HepG2 (cell line): Measurements from ENCODE around the gene FGD4. TPM values are rescaled to one million over a fixed set of nuclear protein-coding genes. Genes with fewer than 3 reads are reported as not detected.

Experiments
- E2F5 ChIP-seq: sonication (generic); formaldehyde crosslinking; conservative IDR thresholded peaks from 2 replicates; pipeline ENCODE4 v1.4.0; 2020; ENCODE audit warnings: missing genetic modification reagents
- HNF4G ChIP-seq, 2 experiments: sonication (generic) in 1 of 2; formaldehyde crosslinking in 1 of 2; IDR thresholded peaks; 2 replicates each; pipeline versions ENCODE4 v1.4.0 to v1.6.1; 2011 to 2020; ENCODE audit warnings: borderline replicate concordance in 2 of 2, low read depth in 2 of 2, mild to moderate bottlenecking in 2 of 2, low read length in 1 of 2, missing genetic modification reagents in 1 of 2, moderate library complexity in 1 of 2
- HOXA5 ChIP-seq: sonication (generic); formaldehyde crosslinking; IDR thresholded peaks from 2 replicates; pipeline ENCODE4 v1.4.0; 2020; ENCODE audit warnings: missing genetic modification reagents
- MED13 ChIP-seq: sonication (generic); formaldehyde crosslinking; IDR thresholded peaks from 2 replicates; pipeline ENCODE4 v1.5.0; 2020; ENCODE audit warnings: missing genetic modification reagents
- MEIS2 ChIP-seq: sonication (generic); formaldehyde crosslinking; IDR thresholded peaks from 2 replicates; pipeline ENCODE4 v1.9.0; 2021; ENCODE audit warnings: mild to moderate bottlenecking, missing genetic modification reagents
- NFRKB ChIP-seq: fragments of 450-650 bp; IDR thresholded peaks from 2 replicates; pipeline ENCODE4 v1.6.1; 2017
- PBX3 ChIP-seq: sonication (generic); formaldehyde crosslinking; IDR thresholded peaks from 2 replicates; pipeline ENCODE4 v1.8.1; 2023; ENCODE audit warnings: missing genetic modification reagents, inconsistent platforms, borderline replicate concordance
- PRMT3 ChIP-seq: sonication (generic); formaldehyde crosslinking; IDR thresholded peaks from 2 replicates; pipeline ENCODE4 v1.8.1; 2022; ENCODE audit warnings: low read depth, mild to moderate bottlenecking, moderate library complexity, missing genetic modification reagents, borderline replicate concordance
- TP53 ChIP-seq: sonication (generic); formaldehyde crosslinking; conservative IDR thresholded peaks from 2 replicates; pipeline ENCODE4 v1.4.0; 2020; ENCODE audit warnings: missing genetic modification reagents
- ZBTB14 ChIP-seq: sonication (generic); formaldehyde crosslinking; IDR thresholded peaks from 2 replicates; pipeline ENCODE4 v1.4.0; 2020; ENCODE audit warnings: missing genetic modification reagents
- ZBTB43 ChIP-seq: sonication (generic); formaldehyde crosslinking; conservative IDR thresholded peaks from 2 replicates; pipeline ENCODE4 v1.4.0; 2020; ENCODE audit warnings: missing genetic modification reagents
- ZBTB7B ChIP-seq: sonication (generic); formaldehyde crosslinking; IDR thresholded peaks from 2 replicates; pipeline ENCODE4 v1.4.0; 2020; ENCODE audit warnings: missing genetic modification reagents
- ZNF225 ChIP-seq: sonication (generic); formaldehyde crosslinking; IDR thresholded peaks from 2 replicates; pipeline ENCODE4 v1.4.0; 2020; ENCODE audit warnings: mild to moderate bottlenecking, missing genetic modification reagents
- ZNF260 ChIP-seq: sonication (generic); formaldehyde crosslinking; IDR thresholded peaks from 2 replicates; pipeline ENCODE4 v1.4.0; 2020; ENCODE audit warnings: missing genetic modification reagents, low read depth, mild to moderate bottlenecking, borderline replicate concordance
- ZNF331 ChIP-seq: sonication (generic); formaldehyde crosslinking; IDR thresholded peaks from 2 replicates; pipeline ENCODE4 v1.4.0; 2020; ENCODE audit warnings: missing genetic modification reagents
- ZNF563 ChIP-seq: sonication (generic); formaldehyde crosslinking; IDR thresholded peaks from 2 replicates; pipeline ENCODE4 v1.8.0; 2022; ENCODE audit warnings: mild to moderate bottlenecking, moderate library complexity, missing genetic modification reagents
- ZNF572 ChIP-seq: sonication (generic); formaldehyde crosslinking; IDR thresholded peaks from 2 replicates; pipeline ENCODE4 v1.5.1; 2020; ENCODE audit warnings: mild to moderate bottlenecking, missing genetic modification reagents
- ZNF891 ChIP-seq: sonication (generic); formaldehyde crosslinking; IDR thresholded peaks from 2 replicates; pipeline ENCODE4 v1.5.0; 2020; ENCODE audit warnings: mild to moderate bottlenecking, missing genetic modification reagents
- ZSCAN29 ChIP-seq: sonication (generic); formaldehyde crosslinking; conservative IDR thresholded peaks from 2 replicates; pipeline ENCODE4 v1.4.0; 2020; ENCODE audit warnings: mild to moderate bottlenecking, missing genetic modification reagents
- ZSCAN31 ChIP-seq: sonication (generic); formaldehyde crosslinking; IDR thresholded peaks from 2 replicates; pipeline ENCODE4 v1.5.0; 2020; ENCODE audit warnings: low read depth, mild to moderate bottlenecking, missing genetic modification reagents
- ZZZ3 ChIP-seq: sonication (generic); formaldehyde crosslinking; IDR thresholded peaks from 2 replicates; pipeline ENCODE4 v1.4.0; 2020; ENCODE audit warnings: missing genetic modification reagents, mild to moderate bottlenecking, borderline replicate concordance
- polyA plus RNA-seq, 8 experiments: library from polyadenylated mRNA; depleted of rRNA in 3 of 8; stranded (reverse) in 7 of 8; unstranded in 1 of 8; fragments of >200 nt; fragmentation: Illumina TruSeq in 4 of 8; extraction: Trizol in 4 of 8; gene quantifications; 2 replicates each; pipeline versions ENCODE4 v1.2.1 to v1.2.3, GENCODE V29; 2011 to 2016; ENCODE audit warnings: low read depth in 4 of 8, missing spikeins in 1 of 8, mixed read lengths in 1 of 8; ENCODE audit not compliant: insufficient read depth in 1 of 8
- total RNA-seq, 5 experiments: library from RNA; depleted of rRNA; stranded (reverse); fragments of >200 nt; fragmentation: Illumina TruSeq; extraction: Trizol; gene quantifications; 2 replicates each; pipeline ENCODE4 v1.2.3, GENCODE V29; 2016; ENCODE audit warnings: low read depth in 1 of 5
- TF ChIP-seq, protein P1 (sequence below): sonication (generic); formaldehyde crosslinking; IDR thresholded peaks from 2 replicates; pipeline ENCODE4 v1.5.0; 2020; ENCODE audit warnings: mild to moderate bottlenecking, low read depth, missing genetic modification reagents, borderline replicate concordance
- TF ChIP-seq, protein P2 (sequence below): sonication (generic); formaldehyde crosslinking; IDR thresholded peaks from 2 replicates; pipeline ENCODE4 v1.4.0; 2020; ENCODE audit warnings: missing genetic modification reagents

The FGD4 gene
- total and polyA plus RNA-seq, 2 of the 13 experiments (the other 11 are each of a cell fraction or from before 2014, with no cell fraction given) = 4.6 to 6.6 TPM

GRCh38 chr12:32399370-32400113 is at the start of gene FGD4 (continued):
- no peak for TF ChIP-seq PBX3 (CRISPR knock-in tag)
- no peak for TF ChIP-seq ZZZ3 (CRISPR knock-in tag)
- TF ChIP-seq HNF4G (IDR thresholded peaks at IDR 0.05; ENCODE audit: borderline replicate concordance, low read depth, low read length) = no peak
- 0 out of 2 replicates have a peak, but pooled peaks have one; percentile 31 for TF ChIP-seq HNF4G (CRISPR knock-in tag; IDR thresholded peaks at IDR 0.05; ENCODE audit: borderline replicate concordance, low read depth)
- peak; percentile 69; the same call in 1 of the 2 replicates for TF ChIP-seq ZNF331
- TF ChIP-seq, protein P1, sequence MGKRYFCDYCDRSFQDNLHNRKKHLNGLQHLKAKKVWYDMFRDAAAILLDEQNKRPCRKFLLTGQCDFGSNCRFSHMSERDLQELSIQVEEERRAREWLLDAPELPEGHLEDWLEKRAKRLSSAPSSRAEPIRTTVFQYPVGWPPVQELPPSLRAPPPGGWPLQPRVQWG (CRISPR knock-in tag) = no peak
- TF ChIP-seq ZNF563 (CRISPR knock-in tag) = peak; percentile 57; the same call in 1 of the 2 replicates
- peak; percentile 32; the same call in 1 of the 2 replicates for TF ChIP-seq ZNF225
- TF ChIP-seq E2F5 (CRISPR knock-in tag) = no peak
- peak; percentile 85; the same call in 1 of the 2 replicates for TF ChIP-seq HOXA5
- 0 out of 2 replicates have a peak, but pooled peaks have one; percentile 62 for TF ChIP-seq ZSCAN29 (CRISPR knock-in tag)
- no peak for TF ChIP-seq ZNF572 (CRISPR knock-in tag)
- TF ChIP-seq ZBTB43 (CRISPR knock-in tag) = 0 out of 2 replicates have a peak, but pooled peaks have one; percentile 25
- TF ChIP-seq MED13 (CRISPR knock-in tag) = peak; percentile 80; the same call in 1 of the 2 replicates
- TF ChIP-seq TP53 (CRISPR knock-in tag) = no peak
- no peak for TF ChIP-seq ZNF260 (CRISPR knock-in tag)
- peak; percentile 91 for TF ChIP-seq ZBTB7B (CRISPR knock-in tag)
- TF ChIP-seq NFRKB = no peak
- 0 out of 2 replicates have a peak, but pooled peaks have one; percentile 14 for TF ChIP-seq ZBTB14 (CRISPR knock-in tag)
- no peak; the same call in 1 of the 2 replicates for TF ChIP-seq MEIS2 (CRISPR knock-in tag)
- TF ChIP-seq ZSCAN31 = no peak; the same call in 1 of the 2 replicates
- TF ChIP-seq, protein P2, sequence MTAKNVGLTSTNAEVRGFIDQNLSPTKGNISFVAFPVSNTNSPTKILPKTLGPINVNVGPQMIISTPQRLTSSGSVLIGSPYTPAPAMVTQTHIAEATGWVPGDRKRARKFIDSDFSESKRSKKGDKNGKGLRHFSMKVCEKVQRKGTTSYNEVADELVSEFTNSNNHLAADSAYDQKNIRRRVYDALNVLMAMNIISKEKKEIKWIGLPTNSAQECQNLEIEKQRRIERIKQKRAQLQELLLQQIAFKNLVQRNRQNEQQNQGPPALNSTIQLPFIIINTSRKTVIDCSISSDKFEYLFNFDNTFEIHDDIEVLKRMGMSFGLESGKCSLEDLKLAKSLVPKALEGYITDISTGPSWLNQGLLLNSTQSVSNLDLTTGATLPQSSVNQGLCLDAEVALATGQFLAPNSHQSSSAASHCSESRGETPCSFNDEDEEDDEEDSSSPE (CRISPR knock-in tag) = peak; percentile 63
- 0 out of 2 replicates have a peak, but pooled peaks have one; percentile 66 for TF ChIP-seq PRMT3 (CRISPR knock-in tag)
- TF ChIP-seq ZNF891 (CRISPR knock-in tag) = peak; percentile 67; the same call in 1 of the 2 replicates
